ENCODE measurements around the gene SCFD2.

GRCh38 chr4:52874948-52875347, 490.9 kb downstream of the SCFD2 start:
- TF ChIP-seq POLR2A (IDR thresholded peaks at IDR 0.05), result no peak
- TF ChIP-seq CTCF (IDR thresholded peaks at IDR 0.05), result no peak
- TF ChIP-seq EP300 (IDR thresholded peaks at IDR 0.05; ENCODE audit: low read depth), result no peak
